ENCODE data around the gene INTS14.

DNA sequence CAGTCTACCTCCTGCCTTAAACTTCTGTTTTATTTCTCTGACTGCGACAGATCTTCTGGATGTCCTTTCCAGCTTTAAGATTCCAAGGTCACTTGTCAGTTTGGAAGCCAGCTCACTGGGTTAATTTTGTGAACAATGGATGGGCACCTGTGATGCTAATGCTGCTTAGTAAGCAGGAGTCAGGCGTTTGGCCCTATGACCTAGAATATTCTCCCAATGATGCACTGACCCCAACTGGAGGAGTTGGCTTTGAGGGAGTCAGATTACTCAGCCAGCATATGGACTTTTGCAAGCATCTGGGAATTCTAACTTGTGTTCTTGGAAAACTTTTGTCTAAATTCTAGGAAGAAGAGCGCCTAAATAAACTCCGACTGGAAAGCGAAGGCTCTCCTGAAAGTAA, 52.6 kb downstream of the INTS14 start:
- TF ChIP-seq POLR2A (IDR thresholded peaks at IDR 0.05; ENCODE audit: low read length), result no peak
- no peak for TF ChIP-seq GATA1 (IDR thresholded peaks at IDR 0.05; ENCODE audit: low read depth, low read length)
